Neural progenitor cell (in vitro differentiated cells): ENCODE data around the gene ZNF622.

Source experiments
- CTCF ChIP-seq: fragments of 200-600 bp; sonication (generic); IDR thresholded peaks from 2 replicates; pipeline ENCODE4 v1.5.1; 2017; ENCODE audit warnings: antibody characterized with exemption, mild to moderate bottlenecking
- EZH2 ChIP-seq: fragments of 200-600 bp; sonication (generic); IDR thresholded peaks from 2 replicates; pipeline ENCODE4 v1.6.1; 2017; ENCODE audit warnings: antibody characterized with exemption, mild to moderate bottlenecking, moderate library complexity

DNA sequence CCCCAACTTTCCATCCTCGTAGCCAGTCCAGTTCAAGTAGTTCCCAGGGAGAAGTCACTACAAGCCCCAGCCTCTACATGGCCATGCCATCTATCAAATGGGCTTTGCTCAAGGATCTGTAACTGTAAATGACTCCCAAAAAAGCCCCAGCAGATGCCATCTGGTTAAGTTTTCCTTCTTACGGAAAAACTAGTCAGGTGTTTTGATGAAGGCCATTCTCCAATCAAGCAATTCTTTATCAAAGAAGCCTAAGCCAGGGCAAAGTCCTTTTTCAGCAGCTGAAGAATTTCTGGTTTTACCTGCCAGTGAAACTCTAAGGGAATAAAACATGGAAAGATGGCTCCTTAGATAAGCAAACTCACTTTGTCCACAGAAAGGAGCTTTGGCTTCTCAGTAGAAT, 21.9 kb upstream of the ZNF622 start:
- TF ChIP-seq EZH2 (no peak), CTCF (no peak)
